Parathyroid adenoma (tissue), 2 donors: ENCODE data around the gene RRBP1.

Experiments used
- H2AFZ ChIP-seq: fragments of 300-600 bp; sonication (generic); one replicate; pipeline ENCODE4 v1.7.0; 2017; ENCODE audit warnings: antibody characterized with exemption, mild to moderate bottlenecking
- H3K27ac ChIP-seq: fragments of 300-600 bp; sonication (generic); one replicate; pipeline ENCODE4 v1.7.0; 2017
- H3K27me3 ChIP-seq: fragments of 300-600 bp; sonication (generic); one replicate; pipeline ENCODE4 v1.7.0; 2017; ENCODE audit warnings: low read length; ENCODE audit not compliant: control insufficient read depth, insufficient read depth
- H3K36me3 ChIP-seq: fragments of 300-600 bp; sonication (generic); one replicate; pipeline ENCODE4 v1.7.0; 2017; ENCODE audit warnings: low read length; ENCODE audit not compliant: control insufficient read depth, insufficient read depth
- H3K4me1 ChIP-seq: fragments of 300-600 bp; sonication (generic); one replicate; pipeline ENCODE4 v1.7.0; 2017; ENCODE audit warnings: control low read depth
- H3K4me2 ChIP-seq: fragments of 300-600 bp; sonication (generic); one replicate; pipeline ENCODE4 v1.7.0; 2017; ENCODE audit warnings: low read length
- H3K4me3 ChIP-seq: fragments of 300-600 bp; sonication (generic); one replicate; pipeline ENCODE4 v1.7.0; 2017; ENCODE audit warnings: low read depth, low read length
- H3K79me2 ChIP-seq: fragments of 300-600 bp; sonication (generic); one replicate; pipeline ENCODE4 v1.7.0; 2017; ENCODE audit warnings: control low read depth
- H3K9ac ChIP-seq: fragments of 300-600 bp; sonication (generic); one replicate; pipeline ENCODE4 v1.7.0; 2017; ENCODE audit warnings: mild to moderate bottlenecking
- H3K9me3 ChIP-seq: fragments of 300-600 bp; sonication (generic); one replicate; pipeline ENCODE4 v1.7.0; 2017; ENCODE audit warnings: low read length; ENCODE audit not compliant: control insufficient read depth
- TF ChIP-seq, protein P1 (sequence below): fragments of 300-600 bp; sonication (generic); IDR thresholded peaks from one replicate; pipeline ENCODE4 v1.7.0; 2017; ENCODE audit warnings: antibody characterized with exemption, mild to moderate bottlenecking
- donor health status: primary hyperparathyroidism.

RRBP1 gene

GRCh38 chr20:17690144-17690543, 8.1 kb upstream of the RRBP1 start:
- TF ChIP-seq, protein P1, sequence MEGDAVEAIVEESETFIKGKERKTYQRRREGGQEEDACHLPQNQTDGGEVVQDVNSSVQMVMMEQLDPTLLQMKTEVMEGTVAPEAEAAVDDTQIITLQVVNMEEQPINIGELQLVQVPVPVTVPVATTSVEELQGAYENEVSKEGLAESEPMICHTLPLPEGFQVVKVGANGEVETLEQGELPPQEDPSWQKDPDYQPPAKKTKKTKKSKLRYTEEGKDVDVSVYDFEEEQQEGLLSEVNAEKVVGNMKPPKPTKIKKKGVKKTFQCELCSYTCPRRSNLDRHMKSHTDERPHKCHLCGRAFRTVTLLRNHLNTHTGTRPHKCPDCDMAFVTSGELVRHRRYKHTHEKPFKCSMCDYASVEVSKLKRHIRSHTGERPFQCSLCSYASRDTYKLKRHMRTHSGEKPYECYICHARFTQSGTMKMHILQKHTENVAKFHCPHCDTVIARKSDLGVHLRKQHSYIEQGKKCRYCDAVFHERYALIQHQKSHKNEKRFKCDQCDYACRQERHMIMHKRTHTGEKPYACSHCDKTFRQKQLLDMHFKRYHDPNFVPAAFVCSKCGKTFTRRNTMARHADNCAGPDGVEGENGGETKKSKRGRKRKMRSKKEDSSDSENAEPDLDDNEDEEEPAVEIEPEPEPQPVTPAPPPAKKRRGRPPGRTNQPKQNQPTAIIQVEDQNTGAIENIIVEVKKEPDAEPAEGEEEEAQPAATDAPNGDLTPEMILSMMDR, result no peak

DNA sequence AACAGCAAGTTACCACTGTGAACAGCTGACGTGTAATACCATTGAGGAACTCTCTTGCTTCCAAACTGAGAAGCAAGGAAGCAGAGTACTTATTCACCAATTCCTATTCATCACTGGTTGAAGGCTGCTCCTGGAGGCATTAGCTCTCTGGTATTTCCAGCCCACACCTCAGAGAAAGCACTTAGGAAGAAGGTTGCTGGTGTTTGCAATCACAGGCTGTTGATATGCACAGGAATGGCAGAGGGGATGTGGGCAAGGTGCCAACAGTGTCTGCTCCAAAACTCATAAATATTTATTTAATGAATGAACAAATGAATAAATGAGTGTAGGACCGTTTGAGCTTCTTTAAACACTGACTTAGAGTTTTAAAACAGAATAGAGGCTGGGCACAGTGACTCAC, 6.9 kb upstream of the RRBP1 start:
- no peaks in the 10 kb centered on the region for H3K36me3 ChIP-seq
- H3K4me2 ChIP-seq, result no peak overlapping the region
- TF ChIP-seq, protein P1, result no peak
- no peaks in the 10 kb centered on the region for H3K27me3 ChIP-seq
- no peak overlapping the region for H3K4me3 ChIP-seq
- H3K9me3 ChIP-seq, result no peaks in the 10 kb centered on the region
- no peak overlapping the region for H3K9ac ChIP-seq
- H3K79me2 ChIP-seq, result no peaks in the 10 kb centered on the region
- no peaks in the 10 kb centered on the region for H3K4me1 ChIP-seq
- H2AFZ ChIP-seq, result no peak overlapping the region
- H3K27ac ChIP-seq, result no peak overlapping the region

More at GRCh38 chr20:17690144-17690543, 8.1 kb upstream of the RRBP1 start:
- H3K36me3 ChIP-seq, result no peaks in the 10 kb centered on the region
- H3K4me1 ChIP-seq, result no peaks in the 10 kb centered on the region
- H3K79me2 ChIP-seq, result no peaks in the 10 kb centered on the region
- no peak overlapping the region for H3K4me2 ChIP-seq
- no peak overlapping the region for H3K27ac ChIP-seq
- no peak overlapping the region for H2AFZ ChIP-seq
- H3K9ac ChIP-seq, result no peak overlapping the region
- no peak overlapping the region for H3K4me3 ChIP-seq
- H3K9me3 ChIP-seq, result no peaks in the 10 kb centered on the region
- no peaks in the 10 kb centered on the region for H3K27me3 ChIP-seq

DNA sequence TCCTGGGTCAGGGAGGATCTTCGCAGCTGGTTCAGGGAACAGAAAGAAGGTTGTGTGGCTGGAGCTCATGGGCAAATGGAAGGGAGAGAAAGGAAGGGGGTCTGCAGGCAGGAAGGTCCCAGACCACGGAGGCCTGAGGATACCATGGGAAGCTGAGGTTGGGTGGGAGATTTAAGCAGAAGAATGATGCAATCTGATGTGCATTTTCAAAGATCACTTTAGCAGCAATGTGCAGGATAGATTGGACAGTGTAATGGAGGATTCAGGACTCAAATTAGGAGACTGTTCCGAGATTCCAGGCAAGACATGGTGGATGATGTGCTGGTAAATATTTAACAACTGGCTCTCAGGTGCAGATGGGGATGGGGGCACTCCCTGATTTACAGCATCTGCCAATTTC, 5.8 kb upstream of the RRBP1 start:
- TF ChIP-seq, protein P1, result no peak
- Histone ChIP-seq H3K27me3 (no peaks in the 10 kb centered on the region), H3K4me3 (no peak overlapping the region), H3K4me1 (no peaks in the 10 kb centered on the region), H3K9ac (no peak overlapping the region), H3K79me2 (no peaks in the 10 kb centered on the region), H3K9me3 (no peaks in the 10 kb centered on the region), H3K27ac (no peak overlapping the region), H2AFZ (no peak overlapping the region), H3K36me3 (no peaks in the 10 kb centered on the region), H3K4me2 (no peak overlapping the region)

DNA sequence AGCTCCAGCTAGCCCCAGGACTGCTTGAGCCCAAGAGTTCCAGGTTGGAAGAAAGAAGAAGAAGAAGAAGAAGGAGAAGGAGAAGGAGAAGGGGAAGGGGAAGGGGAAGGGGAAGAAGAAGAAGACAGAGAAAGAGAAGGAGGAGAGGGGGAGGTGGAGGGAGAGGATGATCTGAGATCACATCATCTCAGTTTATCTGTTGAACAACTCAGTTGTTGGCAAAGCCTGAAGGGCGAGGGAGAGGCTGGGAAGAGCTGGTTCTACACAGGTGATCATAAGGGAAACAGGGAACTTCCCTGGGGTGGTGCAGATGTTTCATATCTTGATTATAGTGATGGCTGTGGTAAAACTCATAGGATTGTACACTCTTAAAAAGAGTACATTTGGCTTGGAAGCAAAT, 3.1 kb upstream of the RRBP1 start:
- TF ChIP-seq, protein P1, result no peak

GRCh38 chr20:17684077-17684888, 2.2 kb upstream of the RRBP1 start:
- Histone ChIP-seq H3K4me3 (no peak overlapping the region), H3K79me2 (peaks cover 10% of the 10 kb centered on the region), H3K27ac (no peak overlapping the region), H3K27me3 (no peaks in the 10 kb centered on the region), H3K4me2 (no peak overlapping the region), H3K36me3 (no peaks in the 10 kb centered on the region), H3K9me3 (no peaks in the 10 kb centered on the region), H3K4me1 (peaks cover 2% of the 10 kb centered on the region), H2AFZ (no peak overlapping the region), H3K9ac (no peak overlapping the region)
- TF ChIP-seq, protein P1, result no peak

More for the DNA sequence above, 3.1 kb upstream of the RRBP1 start:
- Histone ChIP-seq H2AFZ (no peak overlapping the region), H3K4me3 (no peak overlapping the region), H3K9ac (no peak overlapping the region), H3K27me3 (no peaks in the 10 kb centered on the region), H3K79me2 (peaks cover 4% of the 10 kb centered on the region), H3K9me3 (no peaks in the 10 kb centered on the region), H3K4me2 (no peak overlapping the region), H3K36me3 (no peaks in the 10 kb centered on the region), H3K27ac (no peak overlapping the region), H3K4me1 (no peaks in the 10 kb centered on the region)
